Astrocyte (in vitro differentiated cells and primary cell): ENCODE results near the gene SYTL1. TPM values are rescaled to one million over a fixed set of nuclear protein-coding genes. Genes with fewer than 3 reads are reported as not detected.

Experiments used
- DNase-seq: peaks from one replicate; pipeline ENCODE4 v3.0.0-alpha.2; 2010; ENCODE audit warnings: low read depth
- FAIRE-seq: peaks from 2 replicates; lab custom pipeline; 2011; peaks lifted over from hg19 to GRCh38; lab: Jason Lieb, UNC
- H2AFZ ChIP-seq: 2 replicates; pipeline ENCODE4 v1.6.0; 2012; ENCODE audit warnings: low read depth, low read length, inconsistent platforms
- H3K27ac ChIP-seq: 2 replicates; pipeline ENCODE4 v1.5.1; 2011; ENCODE audit warnings: low read depth, low read length, inconsistent platforms
- H3K27me3 ChIP-seq: 2 replicates; pipeline ENCODE4 v1.6.0; 2011; ENCODE audit warnings: low read length, inconsistent platforms; ENCODE audit not compliant: insufficient read depth
- H3K36me3 ChIP-seq: 2 replicates; pipeline ENCODE4 v1.5.1; 2011; ENCODE audit warnings: low read length, inconsistent platforms; ENCODE audit not compliant: insufficient read depth
- H3K4me1 ChIP-seq: 2 replicates; pipeline ENCODE4 v1.5.1; 2011; ENCODE audit warnings: low read length, inconsistent platforms; ENCODE audit not compliant: insufficient read depth
- H3K4me2 ChIP-seq: 2 replicates; pipeline ENCODE4 v1.6.0; 2012; ENCODE audit warnings: low read length, inconsistent platforms
- H3K4me3 ChIP-seq: 2 replicates; pipeline ENCODE4 v1.5.1; 2011; ENCODE audit warnings: low read depth, mild to moderate bottlenecking, low read length, inconsistent platforms; ENCODE audit not compliant: insufficient read depth
- H3K79me2 ChIP-seq: 2 replicates; pipeline ENCODE4 v1.6.0; 2012; ENCODE audit warnings: mild to moderate bottlenecking, low read length, inconsistent platforms; ENCODE audit not compliant: insufficient read depth
- H3K9ac ChIP-seq: 2 replicates; pipeline ENCODE4 v1.6.0; 2012; ENCODE audit warnings: mild to moderate bottlenecking, low read length, inconsistent platforms
- H3K9me3 ChIP-seq: 2 replicates; pipeline ENCODE4 v1.5.1; 2012; ENCODE audit warnings: low read depth, mild to moderate bottlenecking, low read length, inconsistent platforms; ENCODE audit not compliant: insufficient read depth
- H4K20me1 ChIP-seq: 2 replicates; pipeline ENCODE4 v1.6.0; 2012; ENCODE audit warnings: low read length, inconsistent platforms; ENCODE audit not compliant: insufficient read depth
- H3K27ac Mint-ChIP-seq: one replicate; pipeline ENCODE4 v1.8.0; 2021; ENCODE audit warnings: mild to moderate bottlenecking, mixed read lengths; ENCODE audit not compliant: unreplicated experiment
- H3K27me3 Mint-ChIP-seq: one replicate; pipeline ENCODE4 v1.8.0; 2021; ENCODE audit warnings: low read depth, mixed read lengths; ENCODE audit not compliant: unreplicated experiment
- H3K36me3 Mint-ChIP-seq: one replicate; pipeline ENCODE4 v1.8.0; 2021; ENCODE audit warnings: low read depth, mixed read lengths; ENCODE audit not compliant: unreplicated experiment
- H3K4me1 Mint-ChIP-seq: one replicate; pipeline ENCODE4 v1.8.0; 2021; ENCODE audit warnings: low read depth, mixed read lengths; ENCODE audit not compliant: unreplicated experiment
- H3K4me3 Mint-ChIP-seq: one replicate; pipeline ENCODE4 v1.8.0; 2021; ENCODE audit warnings: mild to moderate bottlenecking, moderate library complexity, mixed read lengths; ENCODE audit not compliant: unreplicated experiment
- H3K9me3 Mint-ChIP-seq: one replicate; pipeline ENCODE4 v1.8.0; 2021; ENCODE audit warnings: mild to moderate bottlenecking, mixed read lengths; ENCODE audit not compliant: unreplicated experiment
- CTCF ChIP-seq: IDR thresholded peaks from 2 replicates; pipeline ENCODE4 v1.5.1; 2011; ENCODE audit warnings: low read depth, mild to moderate bottlenecking, inconsistent platforms, low read length, moderate library complexity; ENCODE audit not compliant: insufficient read depth
- EZH2 ChIP-seq: IDR thresholded peaks from 2 replicates; pipeline ENCODE4 v1.6.1; 2012; ENCODE audit warnings: mild to moderate bottlenecking, low read length, inconsistent platforms; ENCODE audit not compliant: insufficient read depth
- total RNA-seq: library from RNA; stranded (reverse); gene quantifications from 2 replicates; pipeline ENCODE4 v1.2.1, GENCODE V29; 2021

Gene SYTL1
- total RNA-seq, 1 donor from 2014 or later, result 10.7 TPM

GRCh38 chr1:27380766-27381733 is 39.2 kb downstream of the SYTL1 start:
- Histone ChIP-seq H3K9ac (no peak overlapping the region), H2AFZ (no peak overlapping the region), H3K4me1 (no peaks in the 10 kb centered on the region), H3K4me2 (no peak overlapping the region), H3K27me3 (no peaks in the 10 kb centered on the region), H3K36me3 (no peaks in the 10 kb centered on the region), H4K20me1 (no peaks in the 10 kb centered on the region), H3K9me3 (no peaks in the 10 kb centered on the region), H3K27ac (no peak overlapping the region), H3K4me3 (no peak overlapping the region), H3K79me2 (no peaks in the 10 kb centered on the region)
- no peaks in the 10 kb centered on the region for H3K36me3 Mint-ChIP-seq
- peaks cover 36% of the 10 kb centered on the region for H3K27me3 Mint-ChIP-seq
- no peak overlapping the region for H3K27ac Mint-ChIP-seq
- H3K4me1 Mint-ChIP-seq, result no peaks in the 10 kb centered on the region
- FAIRE-seq (no peak), DNase-seq (no peak)
- no peak overlapping the region for H3K4me3 Mint-ChIP-seq
- no peaks in the 10 kb centered on the region for H3K9me3 Mint-ChIP-seq
- no peak for TF ChIP-seq CTCF
- TF ChIP-seq EZH2, result no peak

GRCh38 chr1:27381969-27382762 is 40.3 kb downstream of the SYTL1 start:
- no peaks in the 10 kb centered on the region for H3K4me1 ChIP-seq
- Mint-ChIP-seq H3K4me3 (no peak overlapping the region), H3K9me3 (no peaks in the 10 kb centered on the region), H3K36me3 (no peaks in the 10 kb centered on the region), H3K27me3 (peaks cover 45% of the 10 kb centered on the region), H3K27ac (no peak overlapping the region), H3K4me1 (no peaks in the 10 kb centered on the region)
- H3K4me2 ChIP-seq, result no peak overlapping the region
- peaks cover 5% of the 10 kb centered on the region for H3K27me3 ChIP-seq
- no peak for FAIRE-seq
- H2AFZ ChIP-seq, result no peak overlapping the region
- DNase-seq, result no peak
- H3K9ac ChIP-seq, result no peak overlapping the region
- no peak overlapping the region for H3K4me3 ChIP-seq
- no peaks in the 10 kb centered on the region for H3K79me2 ChIP-seq
- no peaks in the 10 kb centered on the region for H3K9me3 ChIP-seq
- H3K27ac ChIP-seq, result no peak overlapping the region
- no peaks in the 10 kb centered on the region for H3K36me3 ChIP-seq
- no peaks in the 10 kb centered on the region for H4K20me1 ChIP-seq
- TF ChIP-seq EZH2 (no peak), CTCF (no peak)
